ENCODE results near the gene ALKBH7. TPM values are rescaled to one million over a fixed set of nuclear protein-coding genes. Genes with fewer than 3 reads are reported as not detected.

Gene ALKBH7
- polyA plus RNA-seq, 1 of the 3 experiments (the other 2 are of a cell fraction), result 46.0 TPM

- Histone ChIP-seq H3K27me3 (ENCODE audit: insufficient read depth) (no peaks in the 10 kb centered on the region), H3K9me2 (no peaks in the 10 kb centered on the region), H3K9ac (0 out of 2 replicates have a peak overlapping the region, but pooled peaks have one; percentile 46), H3K79me2 (ENCODE audit: insufficient read depth) (peaks cover 8% of the 10 kb centered on the region), H3F3A (replicated peaks; ENCODE audit: insufficient read depth) (peaks cover 21% of the 10 kb centered on the region), H3K4me3 (ENCODE audit: low read depth in 2 of 2, low read length in 1 of 2) (peak overlapping the region; percentile 48 to 68), H3K9me3 (no peaks in the 10 kb centered on the region), H3K36me3 (replicated peaks in 1 of 2; ENCODE audit: control insufficient read depth in 1 of 2, insufficient read depth in 2 of 2, low read length in 1 of 2) (peaks cover 5 to 7% of the 10 kb centered on the region in 2 experiments), H4K20me1 (ENCODE audit: insufficient read depth) (no peaks in the 10 kb centered on the region), H2AFZ (ENCODE audit: low read depth) (no peak overlapping the region), H3K4me2 (peak overlapping the region; percentile 86), H3K4me1 (ENCODE audit: control insufficient read depth in 1 of 2, insufficient read depth in 2 of 2, low read depth in 1 of 2, low read length in 1 of 2) (peaks cover 6 to 22% of the 10 kb centered on the region in 2 experiments; a peak in 1 of 4 replicates), H3K27ac (ENCODE audit: low read depth in 2 of 2, low read length in 1 of 2) (peak overlapping the region; percentile 38 to 64; a peak in 2 of 4 replicates)
- ChIA-PET POLR2A (interaction anchor here (0.8 to 1.5 kb wide), 2 partner anchors 9 to 14 kb away, joined by 3 read pairs; partner anchors contain the start of gene CLPP), CTCF (no interaction called here)
- TF ChIP-seq YY1 (IDR thresholded peaks at IDR 0.05; ENCODE audit: low read depth), result no peak
- TF ChIP-seq MEF2A (IDR thresholded peaks at IDR 0.05; ENCODE audit: borderline replicate concordance, low read depth), result no peak
- no peak for TF ChIP-seq MXI1 (IDR thresholded peaks at IDR 0.05; ENCODE audit: low read depth, low read length)
- no peak for TF ChIP-seq IRF3 (IDR thresholded peaks at IDR 0.05; ENCODE audit: low read depth, low read length)
- no peak for TF ChIP-seq JUND (IDR thresholded peaks at IDR 0.05)
- no peak for TF ChIP-seq RAD21 (IDR thresholded peaks at IDR 0.05; ENCODE audit: low read length)
- DNase-seq, result no peak
- 89% methylated on average over 8 of the region's 29 CpGs for WGBS (ENCODE audit: low lambda C conversion rate)
Measured at GRCh38 chr19:6374161-6374709, 1.6 kb downstream of the ALKBH7 start.

- Histone ChIP-seq H3K9ac (no peak overlapping the region), H3K79me2 (ENCODE audit: insufficient read depth) (peaks cover 8% of the 10 kb centered on the region), H3F3A (replicated peaks; ENCODE audit: insufficient read depth) (peaks cover 25% of the 10 kb centered on the region), H3K36me3 (replicated peaks in 1 of 2; ENCODE audit: control insufficient read depth in 1 of 2, insufficient read depth in 2 of 2, low read length in 1 of 2) (peaks cover 9 to 12% of the 10 kb centered on the region in 2 experiments), H4K20me1 (ENCODE audit: insufficient read depth) (no peaks in the 10 kb centered on the region), H3K9me2 (no peaks in the 10 kb centered on the region), H3K9me3 (no peaks in the 10 kb centered on the region), H2AFZ (ENCODE audit: low read depth) (no peak overlapping the region), H3K4me1 (ENCODE audit: control insufficient read depth in 1 of 2, insufficient read depth in 2 of 2, low read depth in 1 of 2, low read length in 1 of 2) (peaks cover 6 to 22% of the 10 kb centered on the region in 2 experiments; a peak in 1 of 4 replicates), H3K27me3 (ENCODE audit: insufficient read depth) (no peaks in the 10 kb centered on the region), H3K4me2 (peak overlapping the region; percentile 86), H3K4me3 (ENCODE audit: low read depth in 2 of 2, low read length in 1 of 2) (no peak overlapping the region), H3K27ac (ENCODE audit: low read depth in 2 of 2, low read length in 1 of 2) (no peak overlapping the region)
- DNase-seq, result no peak
- no peak for TF ChIP-seq SIN3A (IDR thresholded peaks at IDR 0.05; ENCODE audit: borderline replicate concordance, low read depth, low read length)
- no peak for TF ChIP-seq RCOR1 (IDR thresholded peaks at IDR 0.05; ENCODE audit: low read length)
- TF ChIP-seq TEAD4 (IDR thresholded peaks at IDR 0.05; ENCODE audit: borderline replicate concordance, insufficient read depth), result no peak
- TF ChIP-seq EZH2phosphoT487 (IDR thresholded peaks at IDR 0.05; ENCODE audit: borderline replicate concordance, low read depth), result no peak
- ChIA-PET CTCF (no interaction called here), POLR2A (interaction anchor here (0.8 kb wide), 1 partner anchor 14 kb away, joined by 3 read pairs; the partner anchor contains the start of gene CLPP)
- 89% methylated on average over 11 of the region's 29 CpGs for WGBS (ENCODE audit: low lambda C conversion rate)
Measured at GRCh38 chr19:6374711-6375410, 2.3 kb downstream of the ALKBH7 start.
